Fibroblast of lung (primary cell): Measurements from ENCODE around the gene EDEM1. TPM values are rescaled to one million over a fixed set of nuclear protein-coding genes. Genes with fewer than 3 reads are reported as not detected.

Experiments used
- DNase-seq, 2 donors: peaks; one replicate each; pipeline versions ENCODE4 v3.0.0 to v3.0.0-alpha.2; 2010; ENCODE audit warnings: low read depth in 2 of 2
- H2AFZ ChIP-seq: 2 replicates; pipeline ENCODE4 v1.5.1; 2012; ENCODE audit warnings: low read length, control low read depth, inconsistent platforms
- H3K27ac ChIP-seq: 2 replicates; pipeline ENCODE4 v1.5.1; 2011; ENCODE audit warnings: low read length, control low read depth; ENCODE audit not compliant: insufficient read depth
- H3K27me3 ChIP-seq: 2 replicates; pipeline ENCODE4 v1.5.1; 2011; ENCODE audit warnings: mild to moderate bottlenecking, low read length; ENCODE audit not compliant: control insufficient read depth, insufficient read depth
- H3K36me3 ChIP-seq: 2 replicates; pipeline ENCODE4 v1.5.1; 2011; ENCODE audit warnings: low read length; ENCODE audit not compliant: control insufficient read depth, insufficient read depth
- H3K4me1 ChIP-seq: 2 replicates; pipeline ENCODE4 v1.5.1; 2011; ENCODE audit warnings: low read length; ENCODE audit not compliant: control insufficient read depth, insufficient read depth; ENCODE audit errors: extremely low read depth
- H3K4me2 ChIP-seq: 2 replicates; pipeline ENCODE4 v1.5.1; 2011; ENCODE audit warnings: low read length, control low read depth; ENCODE audit not compliant: insufficient read depth; ENCODE audit errors: extremely low read depth
- H3K4me3 ChIP-seq, 4 experiments: fragments of 200-600 bp in 1 of 4; sonication (generic) in 1 of 4; replicated peaks in 1 of 4; 2 replicates each; pipeline ENCODE4 v1.5.1; 2011 to 2016; ENCODE audit warnings: low read length in 4 of 4, low read depth in 3 of 4, mild to moderate bottlenecking in 3 of 4, control low read depth in 2 of 4, inconsistent platforms in 1 of 4, mixed read lengths in 1 of 4; ENCODE audit not compliant: insufficient read depth in 1 of 4; ENCODE audit errors: control extremely low read depth in 1 of 4
- H3K79me2 ChIP-seq: 2 replicates; pipeline ENCODE4 v1.5.1; 2012; ENCODE audit warnings: mild to moderate bottlenecking, low read length, inconsistent platforms; ENCODE audit not compliant: control insufficient read depth, insufficient read depth
- H3K9ac ChIP-seq: 2 replicates; pipeline ENCODE4 v1.5.1; 2011; ENCODE audit warnings: mild to moderate bottlenecking, low read length, control low read depth; ENCODE audit not compliant: insufficient read depth
- H3K9me3 ChIP-seq: 2 replicates; pipeline ENCODE4 v1.5.1; 2012; ENCODE audit warnings: low read depth, low read length; ENCODE audit not compliant: control insufficient read depth, insufficient read depth
- H4K20me1 ChIP-seq: 2 replicates; pipeline ENCODE4 v1.5.1; 2011; ENCODE audit warnings: low read length; ENCODE audit not compliant: control insufficient read depth, insufficient read depth; ENCODE audit errors: extremely low read depth
- CTCF ChIP-seq, 2 donors: IDR thresholded peaks in 1 of 2; conservative IDR thresholded peaks in 1 of 2; 1 replicate in 1 of 2; 2 replicates in 1 of 2; pipeline ENCODE4 v1.5.1; 2011 to 2012; ENCODE audit warnings: low read length in 2 of 2, control low read depth in 1 of 2, inconsistent platforms in 1 of 2, low read depth in 1 of 2, mild to moderate bottlenecking in 1 of 2
- EZH2 ChIP-seq: IDR thresholded peaks from 2 replicates; pipeline ENCODE4 v1.5.1; 2012; ENCODE audit warnings: low read length, control low read depth, mild to moderate bottlenecking; ENCODE audit errors: missing control alignments
- polyA plus RNA-seq, 2 donors: library from polyadenylated mRNA; depleted of rRNA in 1 of 2; stranded (reverse) in 1 of 2; unstranded in 1 of 2; fragments of >200 nt; gene quantifications; 2 replicates each; pipeline ENCODE4 v1.2.1, GENCODE V29; 2011 to 2012; ENCODE audit warnings: missing spikeins in 1 of 2
- total RNA-seq: library from RNA; depleted of rRNA; stranded (reverse); fragments of >200 nt; gene quantifications from 2 replicates; pipeline ENCODE4 v1.2.1, GENCODE V29; 2014

The EDEM1 gene
- total and polyA plus RNA-seq, 2 donors (not counting 1 experiment from before 2014, with no cell fraction given): 23.6 to 42.4 TPM

- TF ChIP-seq EZH2: no peak
- TF ChIP-seq CTCF (conservative IDR thresholded peaks at IDR 0.05 in 1 of 2, IDR thresholded peaks at IDR 0.05 in 1 of 2; ENCODE audit: low read depth in 1 of 2, low read length in 2 of 2): no peak
- Histone ChIP-seq H3K9me3 (no peaks in the 10 kb centered on the region), H3K4me3 (no peak overlapping the region), H3K27ac (no peak overlapping the region), H3K27me3 (no peaks in the 10 kb centered on the region), H3K36me3 (peaks cover 3% of the 10 kb centered on the region), H4K20me1 (no peaks in the 10 kb centered on the region), H3K9ac (no peak overlapping the region), H2AFZ (no peak overlapping the region), H3K4me1 (peaks cover 2% of the 10 kb centered on the region), H3K79me2 (no peaks in the 10 kb centered on the region), H3K4me2 (no peak overlapping the region)
- DNase-seq: no peak
These were observed 32.7 kb downstream of the EDEM1 start for GRCh38 chr3:5220193-5220592.

GRCh38 chr3:5220667-5221431 is 33.3 kb downstream of the EDEM1 start:
- Histone ChIP-seq H3K9ac (no peak overlapping the region), H3K4me2 (no peak overlapping the region), H3K4me1 (peaks cover 2% of the 10 kb centered on the region), H4K20me1 (no peaks in the 10 kb centered on the region), H3K4me3 (no peak overlapping the region), H3K27me3 (no peaks in the 10 kb centered on the region), H3K27ac (no peak overlapping the region), H3K9me3 (no peaks in the 10 kb centered on the region), H3K36me3 (peaks cover 3% of the 10 kb centered on the region), H3K79me2 (no peaks in the 10 kb centered on the region), H2AFZ (no peak overlapping the region)
- no peak for DNase-seq
- TF ChIP-seq EZH2 (no peak), CTCF (conservative IDR thresholded peaks at IDR 0.05 in 1 of 2, IDR thresholded peaks at IDR 0.05 in 1 of 2; ENCODE audit: low read depth in 1 of 2, low read length in 2 of 2) (no peak)

- Histone ChIP-seq H3K4me2 (no peak overlapping the region), H3K27ac (no peak overlapping the region), H3K9ac (no peak overlapping the region), H3K9me3 (no peaks in the 10 kb centered on the region), H3K4me3 (no peak overlapping the region), H4K20me1 (no peaks in the 10 kb centered on the region), H3K4me1 (peaks cover 2% of the 10 kb centered on the region), H3K79me2 (no peaks in the 10 kb centered on the region), H2AFZ (no peak overlapping the region), H3K36me3 (peaks cover 3% of the 10 kb centered on the region), H3K27me3 (no peaks in the 10 kb centered on the region)
- TF ChIP-seq EZH2 (no peak), CTCF (conservative IDR thresholded peaks at IDR 0.05 in 1 of 2, IDR thresholded peaks at IDR 0.05 in 1 of 2; ENCODE audit: low read depth in 1 of 2, low read length in 2 of 2) (no peak)
- DNase-seq: no peak
These were observed 34.2 kb downstream of the EDEM1 start for GRCh38 chr3:5221701-5222100.
